K562 (cell line): ENCODE measurements around the gene PITHD1. TPM values are rescaled to one million over a fixed set of nuclear protein-coding genes. Genes with fewer than 3 reads are reported as not detected.

Experiments
- ATAC-seq: fragments of 200-7000 bp; cut with Tn5 transposase; 3 replicates; pipeline ENCODE4 v1.9.1; 2020; ENCODE audit warnings: moderate library complexity
- BruUV-seq: library from RNA; stranded (reverse); fragments of 400-500 nt; replicated peaks from 2 replicates; lab custom pipeline; 2021; lab: Mats Ljungman, UMichigan
- CTCF ChIA-PET: fragments of 300-600 bp; formaldehyde crosslinking; extraction: SDS; loops from one replicate; lab custom pipeline; 2021; ENCODE audit warnings: low intra/inter-chr PET ratio; lab: Yijun Ruan, JAX
- POLR2A ChIA-PET: fragments of 300-600, 350-650 bp; sonication (Branson Sonifier 250); formaldehyde crosslinking; extraction: SDS; loops from one replicate; lab custom pipeline; 2021; ENCODE audit warnings: antibody characterized with exemption, inconsistent platforms; lab: Yijun Ruan, JAX
- DNase-seq, 4 experiments: peaks; one replicate each; pipeline versions ENCODE4 v3.0.0 to v3.0.0-alpha.2; 2011 to 2018; ENCODE audit warnings: low spot score in 3 of 4, mixed read lengths in 3 of 4; ENCODE audit errors: extremely low read depth in 1 of 4
- FAIRE-seq: peaks from 2 replicates; lab custom pipeline; 2011; peaks lifted over from hg19 to GRCh38; lab: Jason Lieb, UNC
- H2AFZ ChIP-seq: 2 replicates; pipeline ENCODE4 v1.6.0; 2011; ENCODE audit warnings: low read depth, low read length, control low read depth, inconsistent platforms
- H3K27ac ChIP-seq: fragments of 200-600 bp; 3 replicates; pipeline ENCODE4 v1.8.0; 2011; ENCODE audit warnings: low read depth, mild to moderate bottlenecking, control low read depth, inconsistent platforms, low read length, moderate library complexity, mixed read lengths; ENCODE audit errors: extremely low read depth
- H3K27me3 ChIP-seq, 2 experiments: fragments of 300-600 bp in 1 of 2; 2 replicates in 1 of 2; 3 replicates in 1 of 2; pipeline versions ENCODE4 v1.6.0 to v1.8.0; 2011; ENCODE audit warnings: inconsistent platforms in 2 of 2, low read length in 2 of 2, mild to moderate bottlenecking in 1 of 2, mixed read lengths in 1 of 2, moderate library complexity in 1 of 2; ENCODE audit not compliant: control insufficient read depth in 2 of 2, insufficient read depth in 2 of 2
- H3K36me3 ChIP-seq: fragments of 300-600 bp; 3 replicates; pipeline ENCODE4 v1.8.0; 2011; ENCODE audit warnings: mild to moderate bottlenecking, low read length, inconsistent platforms; ENCODE audit not compliant: control insufficient read depth, insufficient read depth
- H3K4me1 ChIP-seq, 2 experiments: fragments of 200-600 bp in 1 of 2; replicated peaks in 1 of 2; 2 replicates in 1 of 2; 3 replicates in 1 of 2; pipeline versions ENCODE4 v1.5.1 to v1.8.0; 2011; ENCODE audit warnings: inconsistent platforms in 2 of 2, low read length in 2 of 2, mild to moderate bottlenecking in 1 of 2, mixed read lengths in 1 of 2, moderate library complexity in 1 of 2; ENCODE audit not compliant: control insufficient read depth in 2 of 2, insufficient read depth in 2 of 2
- H3K4me2 ChIP-seq: 2 replicates; pipeline ENCODE4 v1.6.1; 2011; ENCODE audit warnings: low read length, control low read depth, inconsistent platforms, mixed read lengths; ENCODE audit not compliant: insufficient read depth
- H3K4me3 ChIP-seq: fragments of 200-600 bp; sonication (generic), shearing (Covaris generic); 2 replicates; pipeline ENCODE4 v1.5.1; 2016; ENCODE audit warnings: control low read depth, inconsistent platforms
- H3K79me2 ChIP-seq: fragments of 200-600 bp; 3 replicates; pipeline ENCODE4 v1.8.0; 2011; ENCODE audit warnings: low read length, inconsistent platforms; ENCODE audit not compliant: control insufficient read depth, insufficient read depth
- H3K9ac ChIP-seq, 2 experiments: 2 replicates each; pipeline versions ENCODE4 v1.6.0 to v1.6.1; 2011; ENCODE audit warnings: low read depth in 2 of 2, low read length in 2 of 2, control low read depth in 1 of 2, inconsistent platforms in 1 of 2, mild to moderate bottlenecking in 1 of 2, mixed read lengths in 1 of 2; ENCODE audit not compliant: insufficient read depth in 1 of 2
- H3K9me1 ChIP-seq: one replicate; pipeline ENCODE4 v1.6.0; 2011; ENCODE audit warnings: inconsistent platforms, mild to moderate bottlenecking, low read length, moderate library complexity; ENCODE audit not compliant: control insufficient read depth, insufficient read depth
- H3K9me3 ChIP-seq: replicated peaks from 2 replicates; pipeline ENCODE4 v1.5.1; 2011; ENCODE audit warnings: low read depth, low read length, inconsistent platforms; ENCODE audit not compliant: control insufficient read depth, insufficient read depth
- H4K20me1 ChIP-seq: replicated peaks from 2 replicates; pipeline ENCODE4 v1.6.1; 2011; ENCODE audit warnings: low read length, inconsistent platforms, mixed read lengths; ENCODE audit not compliant: control insufficient read depth, insufficient read depth
- CBFB ChIP-seq: sonication (generic); formaldehyde crosslinking; IDR thresholded peaks from 2 replicates; pipeline ENCODE4 v1.4.0; 2020; ENCODE audit warnings: mild to moderate bottlenecking, missing genetic modification reagents
- ELF4 ChIP-seq: fragments of 450-650 bp; formaldehyde crosslinking; IDR thresholded peaks from 2 replicates; pipeline ENCODE4 v1.4.0; 2022; ENCODE audit warnings: missing genetic modification characterization
- GATA2 ChIP-seq: sonication (generic); formaldehyde crosslinking; IDR thresholded peaks from 2 replicates; pipeline ENCODE4 v1.4.0; 2020; ENCODE audit warnings: mild to moderate bottlenecking, missing genetic modification reagents
- WGBS: fragments of 100-300 bp; shearing (Covaris generic); methylation state at CpG from one replicate; pipeline ENCODE4 v1.1.6; 2016; ENCODE audit warnings: low coverage, mixed read lengths; ENCODE audit not compliant: insufficient coverage; ENCODE audit errors: missing lambda C conversion rate; 5-methylcytosine and 5-hydroxymethylcytosine counted together
- in situ Hi-C: fragments of 300-500 bp; cut with MboI; formaldehyde crosslinking; loops from 4 replicates; pipeline ENCODE4 v1.15.0; 2018; ENCODE audit warnings: inconsistent platforms, mixed read lengths
- intact Hi-C: fragments of 100-400 bp; cut with micrococcal nuclease; formaldehyde crosslinking; loops from 2 replicates; pipeline ENCODE4 v1.14.2; 2022
- polyA plus RNA-seq, 8 experiments: library from polyadenylated mRNA; depleted of rRNA in 4 of 8; stranded (reverse) in 5 of 8; unstranded in 3 of 8; fragments of >200 nt; fragmentation: Nextera tagmentation in 2 of 8; fragmentation: Illumina TruSeq in 1 of 8; extraction: Ambion mirVana in 2 of 8; extraction: Trizol in 1 of 8; gene quantifications; 2 replicates each; pipeline versions ENCODE4 v1.2.1 to v1.2.3, GENCODE V29; 2011 to 2014; ENCODE audit warnings: inconsistent platforms in 1 of 8, missing spikeins in 1 of 8
- total RNA-seq, 7 experiments: library from RNA; depleted of rRNA in 6 of 7; stranded (reverse); fragments of >200 nt in 6 of 7; fragmentation: Illumina TruSeq in 2 of 7; extraction: Trizol in 2 of 7; gene quantifications; 2 replicates each; pipeline versions ENCODE4 v1.2.1 to v1.2.3, GENCODE V29; 2011 to 2021; ENCODE audit warnings: low replicate concordance in 1 of 7
- TF ChIP-seq, protein P1 (sequence below): fragments of 450-650 bp; IDR thresholded peaks from 2 replicates; pipeline ENCODE4 v1.6.1; 2016

Gene PITHD1
- total and polyA plus RNA-seq, 9 of the 15 experiments (the other 6 are each of a cell fraction or from before 2014, with no cell fraction given), result 46.5 to 175 (median 149) TPM

DNA sequence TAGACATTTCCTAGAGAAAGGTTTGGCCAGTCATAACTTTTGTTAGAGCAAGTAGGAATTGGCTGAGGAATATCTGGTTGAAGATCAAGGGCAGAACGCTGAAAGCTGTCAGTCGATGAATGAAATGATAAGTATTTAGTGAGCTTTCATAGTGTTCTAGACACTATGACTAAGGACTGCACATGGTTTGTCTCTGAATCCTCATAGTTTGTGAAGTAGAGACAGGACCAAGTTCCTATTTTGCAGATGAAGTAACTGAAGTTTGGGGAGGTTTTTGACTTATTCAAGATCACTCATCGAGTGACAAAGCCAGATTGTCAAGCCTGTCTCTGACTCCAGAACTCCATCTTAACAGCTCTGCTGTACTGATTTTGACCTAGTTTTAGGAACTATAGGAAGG lies 30.2 kb upstream of the PITHD1 start:
- TF ChIP-seq GATA2 (CRISPR knock-in tag) (0 out of 2 replicates have a peak, but pooled peaks have one; percentile 8), ELF4 (CRISPR knock-in tag) (no peak), CBFB (CRISPR knock-in tag) (no peak)
- TF ChIP-seq, protein P1, sequence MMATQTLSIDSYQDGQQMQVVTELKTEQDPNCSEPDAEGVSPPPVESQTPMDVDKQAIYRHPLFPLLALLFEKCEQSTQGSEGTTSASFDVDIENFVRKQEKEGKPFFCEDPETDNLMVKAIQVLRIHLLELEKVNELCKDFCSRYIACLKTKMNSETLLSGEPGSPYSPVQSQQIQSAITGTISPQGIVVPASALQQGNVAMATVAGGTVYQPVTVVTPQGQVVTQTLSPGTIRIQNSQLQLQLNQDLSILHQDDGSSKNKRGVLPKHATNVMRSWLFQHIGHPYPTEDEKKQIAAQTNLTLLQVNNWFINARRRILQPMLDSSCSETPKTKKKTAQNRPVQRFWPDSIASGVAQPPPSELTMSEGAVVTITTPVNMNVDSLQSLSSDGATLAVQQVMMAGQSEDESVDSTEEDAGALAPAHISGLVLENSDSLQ, result peak; percentile 19; the same call in 1 of the 2 replicates
- no peak for FAIRE-seq
- in situ Hi-C loops (no loop called here), intact Hi-C loops (no loop called here)
- Histone ChIP-seq H3K9ac (no peak overlapping the region; a peak in 1 of 4 replicates), H3K4me3 (no peak overlapping the region), H4K20me1 (peaks cover 41% of the 10 kb centered on the region), H3K79me2 (peaks cover 88% of the 10 kb centered on the region), H3K27ac (no peak overlapping the region), H3K36me3 (peaks cover 79% of the 10 kb centered on the region), H3K9me1 (no peaks in the 10 kb centered on the region), H2AFZ (no peak overlapping the region), H3K27me3 (no peaks in the 10 kb centered on the region), H3K4me1 (peaks cover 20 to 22% of the 10 kb centered on the region in 2 experiments), H3K4me2 (no peak overlapping the region), H3K9me3 (no peaks in the 10 kb centered on the region)
- POLR2A ChIA-PET, result interaction anchor here (0.5 to 3.4 kb wide), 6 partner anchors 11 to 175 kb away, joined by 3 to 13 read pairs (median 4); partner anchors contain the start of gene RPL11
- DNase-seq, result no peak
- no TSS peak for BruUV-seq
- WGBS, result 19% methylated on average over 3 of the region's 3 CpGs
- CTCF ChIA-PET, result no interaction called here
- no peak for ATAC-seq
